Activated naive CD4-positive, alpha-beta T cell treated with anti-CD3 and anti-CD28 coated beads, Interleukin-2, amount 10 ng/mL, durations not matched to agents 5 hours and 36 hours (primary cell): ENCODE data around the gene BEND2. TPM values are rescaled to one million over a fixed set of nuclear protein-coding genes. Genes with fewer than 3 reads are reported as not detected.

Experiments
- total RNA-seq, 2 experiments: library from RNA; stranded (reverse); gene quantifications; one replicate each; pipeline ENCODE4 v1.2.3, GENCODE V29; 2021

The BEND2 gene
- total RNA-seq: not detected

DNA sequence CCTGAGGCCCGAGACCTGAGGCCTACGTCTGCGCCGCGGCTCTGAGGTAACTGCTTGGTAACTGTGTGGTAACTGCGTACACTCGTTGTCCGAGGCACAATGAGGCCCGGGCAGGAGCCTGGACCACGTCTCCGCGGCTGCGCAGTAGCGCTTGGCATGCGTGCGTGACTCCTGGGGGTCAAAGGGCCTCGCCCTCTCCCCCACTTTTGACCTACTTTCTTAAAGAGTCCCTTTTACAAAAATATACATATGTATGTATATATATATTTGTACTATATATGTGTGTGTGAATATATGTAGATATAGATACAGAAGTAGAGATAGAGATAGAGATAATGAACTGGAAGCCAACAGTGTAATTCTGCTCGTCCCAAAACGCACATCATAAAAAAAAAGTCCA lies at the start of gene BEND2:
TSS of gene BEND2 (minus strand) at position 101 of the 400 bp plus-strand sequence. CDS start 136 bp downstream, outside the sequence.

Other genes starting within 250 kb of the BEND2 start
- gene SCML2, start 133.8 kb upstream of the BEND2 start, total RNA-seq: 1 to 10 TPM; 1.7 to 2.1 TPM
- gene CDKL5, start 204.7 kb upstream of the BEND2 start, total RNA-seq: 1 to 10 TPM; 1.3 to 1.4 TPM